Measurements from ENCODE around the gene SHANK1. TPM values are rescaled to one million over a fixed set of nuclear protein-coding genes. Genes with fewer than 3 reads are reported as not detected.

SHANK1 gene
- total RNA-seq, 3 donors from 2014 or later (not counting 1 experiment from before 2014, with no cell fraction given) = 0.05 to 0.75 (median 0.20) TPM

GRCh38 chr19:50690439-50690838 is 29.2 kb downstream of the SHANK1 start:
- 79% methylated on average over 7 of the region's 7 CpGs for WGBS (ENCODE audit: insufficient coverage)
- intact Hi-C loops (cut with micrococcal nuclease) = no loop called here

GRCh38 chr19:50688766-50689165 is 30.8 kb downstream of the SHANK1 start:
- ATAC-seq (no peak), DNase-seq (no peak)
- Histone ChIP-seq H3K36me3 (ENCODE audit: control insufficient read depth, insufficient read depth, low read length) (no peaks in the 10 kb centered on the region), H3K27me3 (ENCODE audit: control insufficient read depth, insufficient read depth, low read length) (peaks cover 10% of the 10 kb centered on the region), H3K9me3 (ENCODE audit: control insufficient read depth, insufficient read depth, low read length) (no peaks in the 10 kb centered on the region), H3K27ac (ENCODE audit: low read length) (no peak overlapping the region), H3K4me3 (ENCODE audit: low read length) (no peak overlapping the region), H3K4me1 (ENCODE audit: control insufficient read depth, insufficient read depth, low read length) (no peaks in the 10 kb centered on the region)
- Mint-ChIP-seq H3K27ac (no peak overlapping the region), H3K4me1 (no peaks in the 10 kb centered on the region), H3K36me3 (no peaks in the 10 kb centered on the region), H3K27me3 (ENCODE audit: low read depth in 2 of 2) (peaks cover 19 to 47% of the 10 kb centered on the region in 2 donors), H3K9me3 (no peaks in the 10 kb centered on the region), H3K4me3 (no peak overlapping the region)
- TF ChIP-seq, protein P1, sequence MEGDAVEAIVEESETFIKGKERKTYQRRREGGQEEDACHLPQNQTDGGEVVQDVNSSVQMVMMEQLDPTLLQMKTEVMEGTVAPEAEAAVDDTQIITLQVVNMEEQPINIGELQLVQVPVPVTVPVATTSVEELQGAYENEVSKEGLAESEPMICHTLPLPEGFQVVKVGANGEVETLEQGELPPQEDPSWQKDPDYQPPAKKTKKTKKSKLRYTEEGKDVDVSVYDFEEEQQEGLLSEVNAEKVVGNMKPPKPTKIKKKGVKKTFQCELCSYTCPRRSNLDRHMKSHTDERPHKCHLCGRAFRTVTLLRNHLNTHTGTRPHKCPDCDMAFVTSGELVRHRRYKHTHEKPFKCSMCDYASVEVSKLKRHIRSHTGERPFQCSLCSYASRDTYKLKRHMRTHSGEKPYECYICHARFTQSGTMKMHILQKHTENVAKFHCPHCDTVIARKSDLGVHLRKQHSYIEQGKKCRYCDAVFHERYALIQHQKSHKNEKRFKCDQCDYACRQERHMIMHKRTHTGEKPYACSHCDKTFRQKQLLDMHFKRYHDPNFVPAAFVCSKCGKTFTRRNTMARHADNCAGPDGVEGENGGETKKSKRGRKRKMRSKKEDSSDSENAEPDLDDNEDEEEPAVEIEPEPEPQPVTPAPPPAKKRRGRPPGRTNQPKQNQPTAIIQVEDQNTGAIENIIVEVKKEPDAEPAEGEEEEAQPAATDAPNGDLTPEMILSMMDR (IDR thresholded peaks at IDR 0.05) = no peak
- intact Hi-C loops (cut with micrococcal nuclease) = no loop called here
- WGBS (ENCODE audit: insufficient coverage) = 78% methylated on average over 19 of the region's 19 CpGs

More at GRCh38 chr19:50690439-50690838, 29.2 kb downstream of the SHANK1 start:
- no peak for DNase-seq
- Histone ChIP-seq H3K36me3 (ENCODE audit: control insufficient read depth, insufficient read depth, low read length) (no peaks in the 10 kb centered on the region), H3K4me3 (ENCODE audit: low read length) (no peak overlapping the region), H3K27ac (ENCODE audit: low read length) (no peak overlapping the region), H3K27me3 (ENCODE audit: control insufficient read depth, insufficient read depth, low read length) (peaks cover 18% of the 10 kb centered on the region), H3K4me1 (ENCODE audit: control insufficient read depth, insufficient read depth, low read length) (no peaks in the 10 kb centered on the region), H3K9me3 (ENCODE audit: control insufficient read depth, insufficient read depth, low read length) (no peaks in the 10 kb centered on the region)
- Mint-ChIP-seq H3K36me3 (no peaks in the 10 kb centered on the region), H3K4me1 (no peaks in the 10 kb centered on the region), H3K27me3 (ENCODE audit: low read depth in 2 of 2) (peaks cover 24 to 38% of the 10 kb centered on the region in 2 donors), H3K9me3 (no peaks in the 10 kb centered on the region), H3K27ac (no peak overlapping the region), H3K4me3 (no peak overlapping the region)
- TF ChIP-seq, protein P1 (IDR thresholded peaks at IDR 0.05) = no peak
- no peak for ATAC-seq

GRCh38 chr19:50686310-50687032 is 33.1 kb downstream of the SHANK1 start:
- Mint-ChIP-seq H3K4me3 (no peak overlapping the region), H3K4me1 (no peaks in the 10 kb centered on the region), H3K27me3 (ENCODE audit: low read depth in 2 of 2) (peaks cover 12 to 34% of the 10 kb centered on the region in 2 donors), H3K27ac (no peak overlapping the region), H3K36me3 (no peaks in the 10 kb centered on the region), H3K9me3 (no peaks in the 10 kb centered on the region)
- intact Hi-C loops (cut with micrococcal nuclease) = no loop called here
- DNase-seq = no peak
- no peak for ATAC-seq
- Histone ChIP-seq H3K36me3 (ENCODE audit: control insufficient read depth, insufficient read depth, low read length) (no peaks in the 10 kb centered on the region), H3K27ac (ENCODE audit: low read length) (no peak overlapping the region), H3K4me3 (ENCODE audit: low read length) (no peak overlapping the region), H3K4me1 (ENCODE audit: control insufficient read depth, insufficient read depth, low read length) (no peaks in the 10 kb centered on the region), H3K9me3 (ENCODE audit: control insufficient read depth, insufficient read depth, low read length) (no peaks in the 10 kb centered on the region), H3K27me3 (ENCODE audit: control insufficient read depth, insufficient read depth, low read length) (no peaks in the 10 kb centered on the region)
- TF ChIP-seq, protein P1 (IDR thresholded peaks at IDR 0.05) = no peak
- WGBS (ENCODE audit: insufficient coverage) = 53% methylated on average over 49 of the region's 50 CpGs
